GM23338 (cell line): ENCODE data around the gene CASP5. TPM values are rescaled to one million over a fixed set of nuclear protein-coding genes. Genes with fewer than 3 reads are reported as not detected.

ENCODE experiments used
- ATAC-seq: fragments of 200-7000 bp; cut with Tn5 transposase; 3 replicates; pipeline ENCODE4 v1.9.1; 2020
- DNase-seq: peaks from one replicate; pipeline ENCODE4 v3.0.0-alpha.2; 2015; ENCODE audit warnings: low spot score
- H2AFZ ChIP-seq: fragments of 200-600 bp; sonication (generic); 2 replicates; pipeline ENCODE4 v1.8.0; 2016; ENCODE audit warnings: antibody characterized with exemption, mild to moderate bottlenecking, moderate library complexity
- H3F3A ChIP-seq: fragments of 200-600 bp; sonication (generic); replicated peaks from 2 replicates; pipeline ENCODE4 v1.8.0; 2017; ENCODE audit warnings: antibody characterized with exemption, mixed run types, low read depth
- H3K27ac ChIP-seq: fragments of 200-600 bp; sonication (generic); 2 replicates; pipeline ENCODE4 v1.6.1; 2016; ENCODE audit warnings: low read depth
- H3K27me3 ChIP-seq: fragments of 200-600 bp; sonication (generic); 2 replicates; pipeline ENCODE4 v1.8.0; 2016; ENCODE audit warnings: mild to moderate bottlenecking, mixed run types, moderate library complexity; ENCODE audit not compliant: insufficient read depth
- H3K36me3 ChIP-seq: fragments of 200-600 bp; sonication (generic); 2 replicates; pipeline ENCODE4 v1.8.0; 2016; ENCODE audit warnings: mild to moderate bottlenecking; ENCODE audit not compliant: insufficient read depth
- H3K4me1 ChIP-seq: fragments of 200-600 bp; sonication (generic); 2 replicates; pipeline ENCODE4 v1.8.0; 2016; ENCODE audit warnings: mild to moderate bottlenecking, moderate library complexity; ENCODE audit not compliant: insufficient read depth
- H3K4me2 ChIP-seq: fragments of 200-600 bp; sonication (generic); 2 replicates; pipeline ENCODE4 v1.7.1; 2017; ENCODE audit warnings: mixed run types
- H3K4me3 ChIP-seq: fragments of 200-600 bp; sonication (generic); 2 replicates; pipeline ENCODE4 v1.6.1; 2016; ENCODE audit warnings: mixed run types
- H3K79me2 ChIP-seq: fragments of 200-600 bp; sonication (generic); replicated peaks from 2 replicates; pipeline ENCODE4 v1.8.0; 2017; ENCODE audit warnings: mild to moderate bottlenecking; ENCODE audit not compliant: insufficient read depth
- H3K9me2 ChIP-seq: fragments of 200-600 bp; sonication (generic); 2 replicates; pipeline ENCODE4 v1.8.0; 2017; ENCODE audit not compliant: insufficient read depth
- H4K20me1 ChIP-seq: fragments of 200-600 bp; sonication (generic); replicated peaks from 2 replicates; pipeline ENCODE4 v1.8.0; 2017; ENCODE audit warnings: mild to moderate bottlenecking; ENCODE audit not compliant: insufficient read depth
- H3K27ac Mint-ChIP-seq: 2 replicates; pipeline ENCODE4 v1.8.0; 2020; ENCODE audit warnings: inconsistent platforms, mild to moderate bottlenecking, moderate library complexity, mixed read lengths
- H3K27me3 Mint-ChIP-seq: 3 replicates; pipeline ENCODE4 v1.8.0; 2022; ENCODE audit warnings: low read depth, mild to moderate bottlenecking, moderate library complexity, mixed read lengths, inconsistent platforms; ENCODE audit not compliant: insufficient read depth, poor library complexity
- H3K36me3 Mint-ChIP-seq: 3 replicates; pipeline ENCODE4 v1.8.0; 2021; ENCODE audit warnings: low read depth, mild to moderate bottlenecking, inconsistent platforms, moderate library complexity, mixed read lengths
- H3K4me1 Mint-ChIP-seq: 3 replicates; pipeline ENCODE4 v1.8.0; 2020; ENCODE audit warnings: mild to moderate bottlenecking, inconsistent platforms, mixed read lengths
- H3K4me3 Mint-ChIP-seq: 3 replicates; pipeline ENCODE4 v1.8.0; 2021; ENCODE audit warnings: moderate library complexity, mild to moderate bottlenecking, inconsistent platforms, mixed read lengths
- H3K9me3 Mint-ChIP-seq: 3 replicates; pipeline ENCODE4 v1.8.0; 2020; ENCODE audit warnings: moderate library complexity, mild to moderate bottlenecking, inconsistent platforms, mixed read lengths
- CREB1 ChIP-seq: fragments of 250-450 bp; sonication (Bioruptor Pico); IDR thresholded peaks from 2 replicates; pipeline ENCODE4 v1.5.0; 2020; ENCODE audit warnings: low read depth, mild to moderate bottlenecking, moderate library complexity
- EZH2phosphoT487 ChIP-seq: fragments of 200-600 bp; sonication (generic); IDR thresholded peaks from one replicate; pipeline ENCODE4 v1.8.1; 2018; ENCODE audit warnings: antibody characterized with exemption; ENCODE audit not compliant: unreplicated experiment
- JUNB ChIP-seq: IDR thresholded peaks from one replicate; pipeline ENCODE4 v1.6.1; 2016; ENCODE audit warnings: antibody characterized with exemption; ENCODE audit not compliant: unreplicated experiment
- POLR2AphosphoS5 ChIP-seq: IDR thresholded peaks from 2 replicates; pipeline ENCODE4 v1.6.1; 2016; ENCODE audit warnings: antibody characterized with exemption, low read depth
- STAT1 ChIP-seq: IDR thresholded peaks from one replicate; pipeline ENCODE4 v1.6.1; 2016; ENCODE audit warnings: antibody characterized with exemption; ENCODE audit not compliant: unreplicated experiment
- ZNF114 ChIP-seq: fragments of 250-450 bp; sonication (Bioruptor Pico); IDR thresholded peaks from 2 replicates; pipeline ENCODE4 v1.5.0; 2020; ENCODE audit warnings: mild to moderate bottlenecking, moderate library complexity
- ZNF331 ChIP-seq: fragments of 250-450 bp; sonication (Bioruptor Pico); IDR thresholded peaks from 2 replicates; pipeline ENCODE4 v1.5.0; 2020; ENCODE audit warnings: low read depth, mild to moderate bottlenecking, moderate library complexity
- polyA plus RNA-seq: library from polyadenylated mRNA; unstranded; fragments of >200 nt; fragmentation: Nextera tagmentation; extraction: Ambion mirVana; gene quantifications from 2 replicates; pipeline ENCODE4 v1.2.1, GENCODE V29; 2016
- total RNA-seq: library from RNA; depleted of rRNA; stranded (reverse); fragments of >200 nt; shearing (Covaris generic); gene quantifications from 2 replicates; pipeline ENCODE4 v1.2.3, GENCODE V29; 2014
- TF ChIP-seq, protein P1 (sequence below), 2 experiments: fragments of 200-600 bp in 1 of 2; sonication (generic) in 1 of 2; conservative IDR thresholded peaks; 2 replicates each; pipeline versions ENCODE4 v1.5.1 to v1.6.1; 2016 to 2017; ENCODE audit warnings: antibody characterized with exemption in 2 of 2, low read depth in 2 of 2, mild to moderate bottlenecking in 2 of 2, moderate library complexity in 1 of 2
- TF ChIP-seq, protein P2 (sequence below): IDR thresholded peaks from one replicate; pipeline ENCODE4 v1.6.1; 2018; ENCODE audit warnings: antibody characterized with exemption; ENCODE audit not compliant: unreplicated experiment
- TF ChIP-seq, protein P3 (sequence below): IDR thresholded peaks from 2 replicates; pipeline ENCODE4 v1.6.1; 2016; ENCODE audit warnings: antibody characterized with exemption

Gene CASP5
- total and polyA plus RNA-seq, 2 experiments from 2014 or later: not detected

DNA sequence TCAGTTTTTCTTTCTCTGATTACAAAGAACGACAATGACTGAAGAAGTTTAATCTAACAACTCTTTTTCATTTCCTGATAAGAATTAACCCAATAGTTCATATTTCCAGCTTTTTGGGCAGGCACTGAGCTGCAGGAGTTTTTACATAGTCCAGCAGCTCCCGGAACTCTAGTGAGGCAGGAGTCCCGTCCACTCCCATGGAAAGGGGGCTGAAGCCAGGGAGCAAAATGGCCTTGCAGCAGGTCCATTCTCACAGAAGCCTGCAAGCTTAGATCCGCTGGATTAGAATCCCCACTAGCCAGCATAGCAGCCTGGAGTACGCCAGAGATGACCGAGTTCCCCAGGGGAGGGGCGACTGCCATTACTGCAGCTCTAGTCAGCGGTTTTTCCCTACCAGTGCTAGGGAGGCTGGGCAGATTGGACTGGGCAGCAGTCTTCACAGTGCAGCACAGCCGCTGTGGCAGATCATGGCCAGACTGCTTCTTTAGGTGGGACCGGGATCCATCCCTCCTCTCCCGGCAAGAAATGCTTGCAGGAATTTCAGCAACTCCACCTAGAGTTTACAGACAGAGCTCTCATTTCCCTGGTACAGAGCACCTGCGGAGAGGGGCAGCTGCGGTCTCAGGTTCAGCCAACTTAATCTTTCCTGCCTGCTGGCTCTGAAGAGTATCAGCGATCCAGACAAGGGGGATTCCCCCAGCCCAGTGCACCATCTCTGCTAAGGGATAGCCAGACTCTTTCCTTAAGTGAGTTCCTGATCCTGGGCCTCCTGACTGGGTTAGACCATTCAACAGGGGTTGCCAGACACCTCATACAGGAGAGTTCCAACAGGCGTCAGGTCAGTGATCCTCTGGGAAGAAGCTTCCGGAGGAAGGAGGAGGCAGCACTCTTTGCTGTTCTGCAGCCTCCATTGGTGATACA is 53.9 kb downstream of the CASP5 start:
- Histone ChIP-seq H3K4me3 (no peak overlapping the region), H2AFZ (peak overlapping the region; percentile 97), H3K27ac (no peak overlapping the region), H3K27me3 (no peaks in the 10 kb centered on the region), H3K4me1 (0 out of 2 replicates have a peak, but pooled peaks cover 4% of the 10 kb centered on the region), H3K79me2 (no peaks in the 10 kb centered on the region), H3K9me2 (peaks cover under 1% of the 10 kb centered on the region; the same call in 1 of the 2 replicates), H4K20me1 (no peaks in the 10 kb centered on the region), H3K4me2 (no peak overlapping the region), H3K36me3 (peaks cover 11% of the 10 kb centered on the region), H3F3A (no peaks in the 10 kb centered on the region)
- Mint-ChIP-seq H3K4me3 (no peak overlapping the region), H3K9me3 (peaks cover 39% of the 10 kb centered on the region), H3K4me1 (peaks cover 6% of the 10 kb centered on the region; the same call in 2 of the 3 replicates), H3K27me3 (peaks cover 3% of the 10 kb centered on the region), H3K27ac (no peak overlapping the region), H3K36me3 (peaks cover 44% of the 10 kb centered on the region; the same call in 2 of the 3 replicates)
- DNase-seq (peak; percentile 64), ATAC-seq (peak; percentile 89)
- TF ChIP-seq, protein P1, sequence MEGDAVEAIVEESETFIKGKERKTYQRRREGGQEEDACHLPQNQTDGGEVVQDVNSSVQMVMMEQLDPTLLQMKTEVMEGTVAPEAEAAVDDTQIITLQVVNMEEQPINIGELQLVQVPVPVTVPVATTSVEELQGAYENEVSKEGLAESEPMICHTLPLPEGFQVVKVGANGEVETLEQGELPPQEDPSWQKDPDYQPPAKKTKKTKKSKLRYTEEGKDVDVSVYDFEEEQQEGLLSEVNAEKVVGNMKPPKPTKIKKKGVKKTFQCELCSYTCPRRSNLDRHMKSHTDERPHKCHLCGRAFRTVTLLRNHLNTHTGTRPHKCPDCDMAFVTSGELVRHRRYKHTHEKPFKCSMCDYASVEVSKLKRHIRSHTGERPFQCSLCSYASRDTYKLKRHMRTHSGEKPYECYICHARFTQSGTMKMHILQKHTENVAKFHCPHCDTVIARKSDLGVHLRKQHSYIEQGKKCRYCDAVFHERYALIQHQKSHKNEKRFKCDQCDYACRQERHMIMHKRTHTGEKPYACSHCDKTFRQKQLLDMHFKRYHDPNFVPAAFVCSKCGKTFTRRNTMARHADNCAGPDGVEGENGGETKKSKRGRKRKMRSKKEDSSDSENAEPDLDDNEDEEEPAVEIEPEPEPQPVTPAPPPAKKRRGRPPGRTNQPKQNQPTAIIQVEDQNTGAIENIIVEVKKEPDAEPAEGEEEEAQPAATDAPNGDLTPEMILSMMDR (conservative IDR thresholded peaks at IDR 0.05; ENCODE audit: low read depth in 2 of 2): peak in 1 of 2 experiments; percentile 18; a peak in 2 of 4 replicates
- TF ChIP-seq STAT1 (no peak), ZNF331 (CRISPR knock-in tag) (no peak)

DNA sequence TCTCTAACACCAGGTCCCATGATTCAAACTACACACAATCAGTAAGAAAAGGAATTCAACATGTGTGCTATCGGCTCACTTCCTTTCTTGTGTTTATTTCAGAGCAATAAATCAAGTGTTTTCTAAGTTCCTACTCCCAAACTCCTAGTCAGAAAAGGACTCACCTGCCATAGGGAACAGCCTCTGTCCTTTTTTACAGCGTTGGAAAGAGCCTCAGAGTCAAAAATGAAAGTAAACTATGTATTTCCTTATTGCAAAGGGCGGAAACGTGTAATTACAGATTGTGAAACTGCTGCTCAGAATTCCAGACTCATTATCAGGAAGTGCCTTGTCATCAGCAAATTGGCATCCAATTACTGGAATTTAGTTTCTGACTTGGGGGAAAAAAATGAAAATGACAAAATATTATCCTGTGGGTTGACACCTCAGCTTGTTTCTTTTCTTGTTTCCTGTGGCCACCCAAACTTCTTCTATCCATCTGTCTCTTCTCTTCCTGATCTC is 54.6 kb downstream of the CASP5 start, which contains the start of gene CASP4:
Gene CASP4 (minus strand): TSS at position 220 of the 501 bp plus-strand sequence. CDS start 49 bp downstream, at position 171.
- Histone ChIP-seq H3K27me3 (no peaks in the 10 kb centered on the region), H4K20me1 (no peaks in the 10 kb centered on the region), H3K9me2 (no peaks in the 10 kb centered on the region; the same call in 1 of the 2 replicates), H3K36me3 (peaks cover 4% of the 10 kb centered on the region; the same call in 1 of the 2 replicates), H3K4me1 (0 out of 2 replicates have a peak, but pooled peaks cover 4% of the 10 kb centered on the region), H3K4me3 (no peak within 1 kb of the TSS), H3K79me2 (no peaks in the 10 kb centered on the region), H3K4me2 (no peak within 1 kb of the TSS), H3F3A (no peaks in the 10 kb centered on the region), H2AFZ (peak within 1 kb of the TSS; percentile 97), H3K27ac (no peak within 1 kb of the TSS)
- no peak for DNase-seq
- H3K27me3 Mint-ChIP-seq: peaks cover 3% of the 10 kb centered on the region
- H3K36me3 Mint-ChIP-seq: peaks cover 42% of the 10 kb centered on the region
- ATAC-seq: no peak
- no peak within 1 kb of the TSS for H3K27ac Mint-ChIP-seq
- H3K4me3 Mint-ChIP-seq: no peak within 1 kb of the TSS
- H3K9me3 Mint-ChIP-seq: peaks cover 38% of the 10 kb centered on the region
- peaks cover 6% of the 10 kb centered on the region; the same call in 2 of the 3 replicates for H3K4me1 Mint-ChIP-seq
- TF ChIP-seq, protein P2, sequence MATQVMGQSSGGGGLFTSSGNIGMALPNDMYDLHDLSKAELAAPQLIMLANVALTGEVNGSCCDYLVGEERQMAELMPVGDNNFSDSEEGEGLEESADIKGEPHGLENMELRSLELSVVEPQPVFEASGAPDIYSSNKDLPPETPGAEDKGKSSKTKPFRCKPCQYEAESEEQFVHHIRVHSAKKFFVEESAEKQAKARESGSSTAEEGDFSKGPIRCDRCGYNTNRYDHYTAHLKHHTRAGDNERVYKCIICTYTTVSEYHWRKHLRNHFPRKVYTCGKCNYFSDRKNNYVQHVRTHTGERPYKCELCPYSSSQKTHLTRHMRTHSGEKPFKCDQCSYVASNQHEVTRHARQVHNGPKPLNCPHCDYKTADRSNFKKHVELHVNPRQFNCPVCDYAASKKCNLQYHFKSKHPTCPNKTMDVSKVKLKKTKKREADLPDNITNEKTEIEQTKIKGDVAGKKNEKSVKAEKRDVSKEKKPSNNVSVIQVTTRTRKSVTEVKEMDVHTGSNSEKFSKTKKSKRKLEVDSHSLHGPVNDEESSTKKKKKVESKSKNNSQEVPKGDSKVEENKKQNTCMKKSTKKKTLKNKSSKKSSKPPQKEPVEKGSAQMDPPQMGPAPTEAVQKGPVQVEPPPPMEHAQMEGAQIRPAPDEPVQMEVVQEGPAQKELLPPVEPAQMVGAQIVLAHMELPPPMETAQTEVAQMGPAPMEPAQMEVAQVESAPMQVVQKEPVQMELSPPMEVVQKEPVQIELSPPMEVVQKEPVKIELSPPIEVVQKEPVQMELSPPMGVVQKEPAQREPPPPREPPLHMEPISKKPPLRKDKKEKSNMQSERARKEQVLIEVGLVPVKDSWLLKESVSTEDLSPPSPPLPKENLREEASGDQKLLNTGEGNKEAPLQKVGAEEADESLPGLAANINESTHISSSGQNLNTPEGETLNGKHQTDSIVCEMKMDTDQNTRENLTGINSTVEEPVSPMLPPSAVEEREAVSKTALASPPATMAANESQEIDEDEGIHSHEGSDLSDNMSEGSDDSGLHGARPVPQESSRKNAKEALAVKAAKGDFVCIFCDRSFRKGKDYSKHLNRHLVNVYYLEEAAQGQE: no peak
- TF ChIP-seq, protein P3, sequence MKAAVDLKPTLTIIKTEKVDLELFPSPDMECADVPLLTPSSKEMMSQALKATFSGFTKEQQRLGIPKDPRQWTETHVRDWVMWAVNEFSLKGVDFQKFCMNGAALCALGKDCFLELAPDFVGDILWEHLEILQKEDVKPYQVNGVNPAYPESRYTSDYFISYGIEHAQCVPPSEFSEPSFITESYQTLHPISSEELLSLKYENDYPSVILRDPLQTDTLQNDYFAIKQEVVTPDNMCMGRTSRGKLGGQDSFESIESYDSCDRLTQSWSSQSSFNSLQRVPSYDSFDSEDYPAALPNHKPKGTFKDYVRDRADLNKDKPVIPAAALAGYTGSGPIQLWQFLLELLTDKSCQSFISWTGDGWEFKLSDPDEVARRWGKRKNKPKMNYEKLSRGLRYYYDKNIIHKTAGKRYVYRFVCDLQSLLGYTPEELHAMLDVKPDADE: no peak
- TF ChIP-seq ZNF114 (CRISPR knock-in tag) (no peak), CREB1 (no peak), JUNB (no peak), EZH2phosphoT487 (no peak), POLR2AphosphoS5 (no peak)
